ENCODE data around the gene SIPA1L2.
A peak's percentile ranks its signal among the peaks of the same experiment; 100 is the strongest.

The SIPA1L2 gene

GRCh38 chr1:232630047-232630893, at the start of gene SIPA1L2:
Gene SIPA1L2 (minus strand): TSS chr1:232630133. CDS start chr1:232515339, 114,794 bp downstream.
- Histone ChIP-seq H3K27ac (no peak within 1 kb of the TSS), H3K9ac (peak within 1 kb of the TSS; percentile 15; the same call in 1 of the 2 replicates), H3K4me2 (peak within 1 kb of the TSS; percentile 75), H3K36me3 (ENCODE audit: insufficient read depth) (no peaks in the 10 kb centered on the region), H2AFZ (ENCODE audit: low read depth) (peak within 1 kb of the TSS; percentile 91), H4K20me1 (ENCODE audit: insufficient read depth) (no peaks in the 10 kb centered on the region), H3K4me1 (ENCODE audit: low read depth, poor library complexity, severe bottlenecking) (peaks cover 7% of the 10 kb centered on the region), H3K4me3 (IDR thresholded peaks at IDR 0.05; ENCODE audit: insufficient read depth, low read depth, low read length) (peak within 1 kb of the TSS; percentile 61), H3K27me3 (ENCODE audit: insufficient read depth, low read depth) (no peaks in the 10 kb centered on the region), H3K79me2 (ENCODE audit: insufficient read depth, low read depth) (no peaks in the 10 kb centered on the region)
- TF ChIP-seq CTCF (conservative IDR thresholded peaks at IDR 0.05; ENCODE audit: low read depth, low read length): peak; percentile 63

GRCh38 chr1:232678185-232678886, 48.4 kb upstream of the SIPA1L2 start:
- Histone ChIP-seq H3K9ac (no peak overlapping the region), H4K20me1 (ENCODE audit: insufficient read depth) (no peaks in the 10 kb centered on the region), H3K36me3 (ENCODE audit: insufficient read depth) (no peaks in the 10 kb centered on the region), H3K4me2 (no peak overlapping the region), H3K4me3 (IDR thresholded peaks at IDR 0.05; ENCODE audit: insufficient read depth, low read depth, low read length) (no peak overlapping the region), H3K79me2 (ENCODE audit: insufficient read depth, low read depth) (no peaks in the 10 kb centered on the region), H3K4me1 (ENCODE audit: low read depth, poor library complexity, severe bottlenecking) (no peaks in the 10 kb centered on the region), H3K27ac (no peak overlapping the region), H3K27me3 (ENCODE audit: insufficient read depth, low read depth) (no peaks in the 10 kb centered on the region), H2AFZ (ENCODE audit: low read depth) (no peak overlapping the region)
- no peak for TF ChIP-seq CTCF (conservative IDR thresholded peaks at IDR 0.05; ENCODE audit: low read depth, low read length)

DNA sequence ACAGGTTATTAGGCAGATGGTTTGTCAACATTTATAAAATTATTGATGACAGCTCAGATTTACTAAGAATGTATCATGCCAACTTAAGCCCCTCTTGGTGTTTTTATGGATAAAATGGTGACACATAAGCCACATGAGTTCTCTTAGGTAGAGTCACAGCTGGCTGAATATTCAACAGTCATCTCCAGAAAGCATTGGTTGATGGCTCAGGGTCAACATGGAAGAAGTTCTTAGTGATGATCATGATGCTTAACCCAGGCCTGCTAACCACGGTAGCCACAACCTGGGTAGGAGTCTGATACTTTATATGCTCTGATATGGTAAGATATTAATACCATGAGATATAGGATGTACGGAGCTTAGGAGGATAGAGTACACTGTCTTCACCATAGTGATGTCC, 46.4 kb upstream of the SIPA1L2 start:
- H3K4me1 ChIP-seq (ENCODE audit: low read depth, poor library complexity, severe bottlenecking): no peaks in the 10 kb centered on the region
- no peaks in the 10 kb centered on the region for H3K36me3 ChIP-seq (ENCODE audit: insufficient read depth)
- H3K27me3 ChIP-seq (ENCODE audit: insufficient read depth, low read depth): no peaks in the 10 kb centered on the region
- no peak overlapping the region for H2AFZ ChIP-seq (ENCODE audit: low read depth)
- H3K9ac ChIP-seq: no peak overlapping the region
- no peaks in the 10 kb centered on the region for H4K20me1 ChIP-seq (ENCODE audit: insufficient read depth)
- no peaks in the 10 kb centered on the region for H3K79me2 ChIP-seq (ENCODE audit: insufficient read depth, low read depth)
- TF ChIP-seq CTCF (conservative IDR thresholded peaks at IDR 0.05; ENCODE audit: low read depth, low read length): no peak
- H3K4me3 ChIP-seq (IDR thresholded peaks at IDR 0.05; ENCODE audit: insufficient read depth, low read depth, low read length): no peak overlapping the region
- no peak overlapping the region for H3K27ac ChIP-seq
- H3K4me2 ChIP-seq: no peak overlapping the region

GRCh38 chr1:232675898-232676297, 46.0 kb upstream of the SIPA1L2 start:
- Histone ChIP-seq H3K4me3 (IDR thresholded peaks at IDR 0.05; ENCODE audit: insufficient read depth, low read depth, low read length) (no peak overlapping the region), H3K79me2 (ENCODE audit: insufficient read depth, low read depth) (no peaks in the 10 kb centered on the region), H3K27me3 (ENCODE audit: insufficient read depth, low read depth) (no peaks in the 10 kb centered on the region), H3K27ac (no peak overlapping the region), H2AFZ (ENCODE audit: low read depth) (no peak overlapping the region), H3K4me2 (no peak overlapping the region), H4K20me1 (ENCODE audit: insufficient read depth) (no peaks in the 10 kb centered on the region), H3K36me3 (ENCODE audit: insufficient read depth) (no peaks in the 10 kb centered on the region), H3K9ac (no peak overlapping the region), H3K4me1 (ENCODE audit: low read depth, poor library complexity, severe bottlenecking) (no peaks in the 10 kb centered on the region)
- TF ChIP-seq CTCF (conservative IDR thresholded peaks at IDR 0.05; ENCODE audit: low read depth, low read length): no peak

All from KMS-11 (cell line).